ENCODE data around the gene BLACAT1. TPM values are rescaled to one million over a fixed set of nuclear protein-coding genes. Genes with fewer than 3 reads are reported as not detected.
"Not testable (repeated sequence)": the region's sequence is repeated elsewhere in the genome, so short reads cannot be mapped to it uniquely, and the experiment has no call there.

The BLACAT1 gene
- total RNA-seq, 1 donor from 2014 or later = 2.1 TPM

DNA sequence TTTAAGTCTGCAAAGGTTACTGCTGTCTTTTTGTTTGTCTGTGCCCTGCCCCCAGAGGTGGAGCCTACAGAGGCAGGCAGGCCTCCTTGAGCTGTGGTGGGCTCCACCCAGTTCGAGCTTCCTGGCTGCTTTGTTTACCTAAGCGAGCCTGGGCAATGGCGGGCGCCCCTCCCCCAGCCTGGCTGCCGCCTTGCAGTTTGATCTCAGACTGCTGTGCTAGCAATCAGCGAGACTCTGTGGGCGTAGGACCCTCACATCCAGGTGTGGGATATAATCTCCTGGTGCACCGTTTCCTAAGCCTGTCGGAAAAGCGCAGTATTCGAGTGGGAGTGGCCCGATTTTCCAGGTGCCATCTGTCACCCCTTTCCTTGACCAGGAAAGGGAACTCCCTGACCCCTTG, 49.6 kb downstream of the BLACAT1 start:
- not testable (repeated sequence) for ATAC-seq

Other genes with a start within 250 kb of the BLACAT1 start
- gene DSTYK, start 244.3 kb downstream of the BLACAT1 start, total RNA-seq = 5.7 TPM
- gene TMCC2, start 228.1 kb downstream of the BLACAT1 start, total RNA-seq = 1.00 TPM
- 28.3 TPM for gene NUAK2, start 134.3 kb downstream of the BLACAT1 start, total RNA-seq
- 3.1 TPM for gene KLHDC8A, start 99.1 kb downstream of the BLACAT1 start, total RNA-seq
- gene LEMD1, start 34.0 kb downstream of the BLACAT1 start, total RNA-seq = 6.1 TPM
- gene CDK18, start 48.6 kb upstream of the BLACAT1 start, total RNA-seq = 3.5 TPM
- 28.8 TPM for gene ELK4, start 176.0 kb upstream of the BLACAT1 start, total RNA-seq
- 1.2 TPM for gene SLC45A3, start 224.5 kb upstream of the BLACAT1 start, total RNA-seq

Measured in esophagus mucosa (tissue), 1 donor.